Stimulated activated CD4-positive, alpha-beta T cell treated with anti-CD3 and anti-CD28 coated beads, Interleukin-1b, Interleukin-23, amount 100 ng/mL, for 48 hours (primary cell): ENCODE measurements around the gene CHRND.

ENCODE experiments used
- DNase-seq: peaks from one replicate; pipeline ENCODE4 v3.0.0-alpha.2; 2020

CHRND gene

DNA sequence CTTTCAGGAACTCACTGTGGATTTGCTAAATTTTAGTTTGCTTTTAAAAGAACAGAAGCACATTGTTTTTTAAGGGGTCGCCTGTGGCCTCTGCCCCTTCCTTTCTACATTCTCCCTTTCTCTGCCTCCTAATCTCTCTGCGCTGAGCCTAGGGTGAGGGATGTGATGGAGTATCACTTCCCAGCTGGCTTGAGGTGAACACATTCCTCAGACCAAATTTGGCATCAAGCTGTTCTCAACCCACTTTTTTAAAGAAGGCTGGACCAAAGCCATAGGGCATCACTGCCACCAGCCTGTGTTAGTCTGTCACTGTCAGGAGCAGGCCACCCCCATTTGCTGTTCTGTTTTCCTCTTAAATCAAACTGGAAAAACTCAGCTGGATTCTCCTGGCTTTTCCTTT, 51.9 kb downstream of the CHRND start:
- no peak for DNase-seq

DNA sequence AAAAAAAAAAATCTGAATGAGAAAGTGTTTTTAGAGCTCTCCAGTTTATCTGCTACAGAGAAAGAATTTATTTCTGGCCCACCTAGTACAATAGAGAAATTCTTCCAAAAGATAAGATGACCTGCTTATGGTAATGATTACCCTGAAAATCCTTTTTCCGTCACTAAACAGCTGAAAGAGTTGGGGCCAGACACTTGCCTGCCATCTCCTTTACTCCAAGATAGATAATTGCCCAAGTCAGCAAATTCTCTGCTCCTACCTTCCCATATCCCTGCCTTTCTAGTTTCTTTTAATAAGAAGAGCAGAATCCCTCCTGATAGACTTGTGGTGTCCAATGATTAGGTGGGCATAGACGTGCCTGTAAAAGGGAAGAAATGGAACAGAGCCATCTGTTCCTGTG, 52.7 kb downstream of the CHRND start:
- no peak for DNase-seq

DNA sequence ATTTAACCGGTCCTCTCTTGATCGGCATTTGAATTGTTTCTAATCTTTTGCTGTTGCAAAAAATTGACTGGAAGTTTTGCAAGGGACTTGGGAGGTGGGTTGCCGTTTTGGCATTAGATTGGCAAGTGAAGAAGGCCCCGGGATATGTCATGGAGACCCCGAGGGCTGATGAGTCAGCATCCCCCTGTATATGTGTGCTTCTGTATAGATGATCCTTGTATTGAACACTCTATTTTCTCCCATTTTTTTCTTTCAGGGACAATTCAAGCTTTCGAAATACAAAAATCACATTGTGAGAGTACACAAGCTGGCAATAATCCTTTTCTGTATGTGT, 54.7 kb downstream of the CHRND start:
- DNase-seq = no peak

DNA sequence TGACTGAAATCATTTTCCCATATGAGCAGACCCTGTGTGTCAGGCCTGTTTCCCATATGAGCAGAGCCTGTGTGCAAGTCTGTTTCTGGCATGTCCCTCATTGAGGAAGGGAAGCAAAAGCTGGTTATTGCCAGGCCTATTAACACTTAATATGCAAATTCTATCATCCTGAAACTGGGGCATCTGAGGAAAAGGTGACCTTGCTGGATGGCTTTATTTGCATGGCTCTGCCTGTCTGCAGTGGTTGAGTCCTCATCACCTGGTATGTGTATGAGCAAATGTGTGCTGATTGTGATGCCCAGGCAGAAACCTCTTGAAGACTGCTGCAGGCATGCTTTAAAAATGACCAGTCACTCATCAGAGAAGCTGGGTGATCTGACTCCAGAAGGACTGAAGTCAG, 55.8 kb downstream of the CHRND start:
- DNase-seq = no peak

DNA sequence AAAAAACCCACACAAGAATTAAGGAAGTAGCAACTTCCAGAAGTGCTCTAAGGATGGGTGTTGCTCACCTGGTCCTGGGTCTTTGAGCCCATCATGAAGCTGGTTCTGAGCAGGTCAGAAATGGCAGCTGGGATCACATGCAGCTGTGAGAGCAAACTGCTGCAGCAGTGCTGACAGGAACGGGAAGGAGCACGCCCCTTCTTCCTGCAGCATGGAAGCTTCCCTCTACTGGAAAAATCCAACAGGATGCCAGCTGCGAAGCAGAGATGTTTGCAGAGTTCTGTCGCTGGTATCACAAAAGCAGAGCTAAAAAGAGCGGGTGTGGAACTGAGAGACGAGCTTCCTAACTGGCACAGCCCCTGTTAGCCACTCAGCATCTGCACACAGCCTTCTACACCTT, 58.3 kb downstream of the CHRND start:
- DNase-seq = no peak
